K562 (cell line): ENCODE results near the gene SLC7A11. TPM values are rescaled to one million over a fixed set of nuclear protein-coding genes. Genes with fewer than 3 reads are reported as not detected.

Experiments used
- ATAC-seq: fragments of 200-7000 bp; cut with Tn5 transposase; 3 replicates; pipeline ENCODE4 v1.9.1; 2020; ENCODE audit warnings: moderate library complexity
- BruUV-seq: library from RNA; stranded (reverse); fragments of 400-500 nt; replicated peaks from 2 replicates; lab custom pipeline; 2021; lab: Mats Ljungman, UMichigan
- CTCF ChIA-PET: fragments of 300-600 bp; formaldehyde crosslinking; extraction: SDS; loops from one replicate; lab custom pipeline; 2021; ENCODE audit warnings: low intra/inter-chr PET ratio; lab: Yijun Ruan, JAX
- POLR2A ChIA-PET: fragments of 300-600, 350-650 bp; sonication (Branson Sonifier 250); formaldehyde crosslinking; extraction: SDS; loops from one replicate; lab custom pipeline; 2021; ENCODE audit warnings: antibody characterized with exemption, inconsistent platforms; lab: Yijun Ruan, JAX
- DNase-seq, 4 experiments: peaks; one replicate each; pipeline versions ENCODE4 v3.0.0 to v3.0.0-alpha.2; 2011 to 2018; ENCODE audit warnings: low spot score in 3 of 4, mixed read lengths in 3 of 4; ENCODE audit errors: extremely low read depth in 1 of 4
- FAIRE-seq: peaks from 2 replicates; lab custom pipeline; 2011; peaks lifted over from hg19 to GRCh38; lab: Jason Lieb, UNC
- H2AFZ ChIP-seq: 2 replicates; pipeline ENCODE4 v1.6.0; 2011; ENCODE audit warnings: low read depth, low read length, control low read depth, inconsistent platforms
- H3K27ac ChIP-seq: fragments of 200-600 bp; 3 replicates; pipeline ENCODE4 v1.8.0; 2011; ENCODE audit warnings: low read depth, mild to moderate bottlenecking, control low read depth, inconsistent platforms, low read length, moderate library complexity, mixed read lengths; ENCODE audit errors: extremely low read depth
- H3K27me3 ChIP-seq, 2 experiments: fragments of 300-600 bp in 1 of 2; 2 replicates in 1 of 2; 3 replicates in 1 of 2; pipeline versions ENCODE4 v1.6.0 to v1.8.0; 2011; ENCODE audit warnings: inconsistent platforms in 2 of 2, low read length in 2 of 2, mild to moderate bottlenecking in 1 of 2, mixed read lengths in 1 of 2, moderate library complexity in 1 of 2; ENCODE audit not compliant: control insufficient read depth in 2 of 2, insufficient read depth in 2 of 2
- H3K36me3 ChIP-seq: fragments of 300-600 bp; 3 replicates; pipeline ENCODE4 v1.8.0; 2011; ENCODE audit warnings: mild to moderate bottlenecking, low read length, inconsistent platforms; ENCODE audit not compliant: control insufficient read depth, insufficient read depth
- H3K4me1 ChIP-seq, 2 experiments: fragments of 200-600 bp in 1 of 2; replicated peaks in 1 of 2; 2 replicates in 1 of 2; 3 replicates in 1 of 2; pipeline versions ENCODE4 v1.5.1 to v1.8.0; 2011; ENCODE audit warnings: inconsistent platforms in 2 of 2, low read length in 2 of 2, mild to moderate bottlenecking in 1 of 2, mixed read lengths in 1 of 2, moderate library complexity in 1 of 2; ENCODE audit not compliant: control insufficient read depth in 2 of 2, insufficient read depth in 2 of 2
- H3K4me2 ChIP-seq: 2 replicates; pipeline ENCODE4 v1.6.1; 2011; ENCODE audit warnings: low read length, control low read depth, inconsistent platforms, mixed read lengths; ENCODE audit not compliant: insufficient read depth
- H3K4me3 ChIP-seq: fragments of 200-600 bp; sonication (generic), shearing (Covaris generic); 2 replicates; pipeline ENCODE4 v1.5.1; 2016; ENCODE audit warnings: control low read depth, inconsistent platforms
- H3K79me2 ChIP-seq: fragments of 200-600 bp; 3 replicates; pipeline ENCODE4 v1.8.0; 2011; ENCODE audit warnings: low read length, inconsistent platforms; ENCODE audit not compliant: control insufficient read depth, insufficient read depth
- H3K9ac ChIP-seq, 2 experiments: 2 replicates each; pipeline versions ENCODE4 v1.6.0 to v1.6.1; 2011; ENCODE audit warnings: low read depth in 2 of 2, low read length in 2 of 2, control low read depth in 1 of 2, inconsistent platforms in 1 of 2, mild to moderate bottlenecking in 1 of 2, mixed read lengths in 1 of 2; ENCODE audit not compliant: insufficient read depth in 1 of 2
- H3K9me1 ChIP-seq: one replicate; pipeline ENCODE4 v1.6.0; 2011; ENCODE audit warnings: inconsistent platforms, mild to moderate bottlenecking, low read length, moderate library complexity; ENCODE audit not compliant: control insufficient read depth, insufficient read depth
- H3K9me3 ChIP-seq: replicated peaks from 2 replicates; pipeline ENCODE4 v1.5.1; 2011; ENCODE audit warnings: low read depth, low read length, inconsistent platforms; ENCODE audit not compliant: control insufficient read depth, insufficient read depth
- H4K20me1 ChIP-seq: replicated peaks from 2 replicates; pipeline ENCODE4 v1.6.1; 2011; ENCODE audit warnings: low read length, inconsistent platforms, mixed read lengths; ENCODE audit not compliant: control insufficient read depth, insufficient read depth
- CEBPG ChIP-seq, 3 experiments: fragments of 200-800 bp in 1 of 3; sonication (Bioruptor generic) in 1 of 3; sonication (generic) in 1 of 3; formaldehyde crosslinking in 1 of 3; IDR thresholded peaks in 2 of 3; conservative IDR thresholded peaks in 1 of 3; 2 replicates each; pipeline versions ENCODE4 v1.6.1 to v1.8.0; 2016 to 2022; ENCODE audit warnings: missing compliant biosample characterization in 2 of 3, missing genetic modification characterization in 2 of 3, mild to moderate bottlenecking in 1 of 3, missing genetic modification reagents in 1 of 3
- ETS1 ChIP-seq: conservative IDR thresholded peaks from 2 replicates; pipeline ENCODE4 v1.6.1; 2011; ENCODE audit warnings: low read depth, mild to moderate bottlenecking, low read length; ENCODE audit not compliant: control insufficient read depth
- GABPB1 ChIP-seq: sonication (generic); formaldehyde crosslinking; IDR thresholded peaks from 2 replicates; pipeline ENCODE4 v1.8.0; 2022; ENCODE audit warnings: mild to moderate bottlenecking, missing genetic modification reagents
- HDAC1 ChIP-seq, 2 experiments: fragments of 450-650 bp; IDR thresholded peaks; 2 replicates each; pipeline ENCODE4 v1.6.1; 2016 to 2017; ENCODE audit warnings: inconsistent platforms in 1 of 2, mild to moderate bottlenecking in 1 of 2, moderate library complexity in 1 of 2
- KLF10 ChIP-seq: fragments of 250-450 bp; sonication (Bioruptor Pico); IDR thresholded peaks from 2 replicates; pipeline ENCODE4 v1.6.1; 2021; ENCODE audit warnings: matching md5 sums
- MAFG ChIP-seq: fragments of 450-650 bp; conservative IDR thresholded peaks from 2 replicates; pipeline ENCODE4 v1.6.1; 2016; ENCODE audit warnings: missing genetic modification characterization, missing compliant biosample characterization
- MXD1 ChIP-seq: fragments of 250-450 bp; sonication (Bioruptor Pico); IDR thresholded peaks from 2 replicates; pipeline ENCODE4 v1.8.0; 2021; ENCODE audit warnings: borderline replicate concordance, mild to moderate bottlenecking, moderate library complexity; ENCODE audit not compliant: poor library complexity, severe bottlenecking
- NCOR1 ChIP-seq: fragments of 450-650 bp; IDR thresholded peaks from 2 replicates; pipeline ENCODE4 v1.6.1; 2016; ENCODE audit warnings: mild to moderate bottlenecking, moderate library complexity
- NFXL1 ChIP-seq: fragments of 450-650 bp; formaldehyde crosslinking; IDR thresholded peaks from 2 replicates; pipeline ENCODE4 v1.4.0; 2021; ENCODE audit warnings: mild to moderate bottlenecking
- SP2 ChIP-seq: IDR thresholded peaks from 2 replicates; pipeline ENCODE4 v1.6.1; 2011; ENCODE audit warnings: mild to moderate bottlenecking, low read depth, low read length, moderate library complexity; ENCODE audit not compliant: poor library complexity, severe bottlenecking; ENCODE audit errors: extremely low read depth
- TAF1 ChIP-seq: IDR thresholded peaks from 2 replicates; pipeline ENCODE4 v1.6.1; 2011; ENCODE audit warnings: mild to moderate bottlenecking, low read length, moderate library complexity; ENCODE audit not compliant: insufficient read depth, control insufficient read depth, severe bottlenecking; ENCODE audit errors: extremely low read depth
- TBL1XR1 ChIP-seq, 2 experiments: IDR thresholded peaks; 2 replicates each; pipeline ENCODE4 v1.6.1; 2012; ENCODE audit warnings: improper control_type of control experiment in 2 of 2, low read length in 2 of 2, mild to moderate bottlenecking in 1 of 2
- YBX1 ChIP-seq: fragments of 450-650 bp; IDR thresholded peaks from 2 replicates; pipeline ENCODE4 v1.7.1; 2016; ENCODE audit warnings: mild to moderate bottlenecking
- ZFP1 ChIP-seq: fragments of 450-650 bp; formaldehyde crosslinking; IDR thresholded peaks from 2 replicates; pipeline ENCODE4 v1.4.0; 2020; ENCODE audit warnings: mild to moderate bottlenecking, mixed read lengths
- ZFPM2 ChIP-seq: fragments of 250-450 bp; sonication (Bioruptor Pico); IDR thresholded peaks from 2 replicates; pipeline ENCODE4 v1.5.1; 2022; ENCODE audit warnings: mild to moderate bottlenecking
- ZNF75A ChIP-seq: fragments of 450-650 bp; formaldehyde crosslinking; IDR thresholded peaks from 2 replicates; pipeline ENCODE4 v1.4.0; 2020; ENCODE audit warnings: mild to moderate bottlenecking
- WGBS: fragments of 100-300 bp; shearing (Covaris generic); methylation state at CpG from one replicate; pipeline ENCODE4 v1.1.6; 2016; ENCODE audit warnings: low coverage, mixed read lengths; ENCODE audit not compliant: insufficient coverage; ENCODE audit errors: missing lambda C conversion rate; 5-methylcytosine and 5-hydroxymethylcytosine counted together
- in situ Hi-C: fragments of 300-500 bp; cut with MboI; formaldehyde crosslinking; loops from 4 replicates; pipeline ENCODE4 v1.15.0; 2018; ENCODE audit warnings: inconsistent platforms, mixed read lengths
- intact Hi-C: fragments of 100-400 bp; cut with micrococcal nuclease; formaldehyde crosslinking; loops from 2 replicates; pipeline ENCODE4 v1.14.2; 2022
- polyA plus RNA-seq, 8 experiments: library from polyadenylated mRNA; depleted of rRNA in 4 of 8; stranded (reverse) in 5 of 8; unstranded in 3 of 8; fragments of >200 nt; fragmentation: Nextera tagmentation in 2 of 8; fragmentation: Illumina TruSeq in 1 of 8; extraction: Ambion mirVana in 2 of 8; extraction: Trizol in 1 of 8; gene quantifications; 2 replicates each; pipeline versions ENCODE4 v1.2.1 to v1.2.3, GENCODE V29; 2011 to 2014; ENCODE audit warnings: inconsistent platforms in 1 of 8, missing spikeins in 1 of 8
- total RNA-seq, 7 experiments: library from RNA; depleted of rRNA in 6 of 7; stranded (reverse); fragments of >200 nt in 6 of 7; fragmentation: Illumina TruSeq in 2 of 7; extraction: Trizol in 2 of 7; gene quantifications; 2 replicates each; pipeline versions ENCODE4 v1.2.1 to v1.2.3, GENCODE V29; 2011 to 2021; ENCODE audit warnings: low replicate concordance in 1 of 7
- TF ChIP-seq, protein P1 (sequence below): sonication (generic); formaldehyde crosslinking; IDR thresholded peaks from 2 replicates; pipeline ENCODE4 v1.8.1; 2023; ENCODE audit warnings: missing genetic modification reagents, mild to moderate bottlenecking, borderline replicate concordance

Gene SLC7A11
- total and polyA plus RNA-seq, 9 of the 15 experiments (the other 6 are each of a cell fraction or from before 2014, with no cell fraction given) = 4.5 to 26.1 (median 13.5) TPM

DNA sequence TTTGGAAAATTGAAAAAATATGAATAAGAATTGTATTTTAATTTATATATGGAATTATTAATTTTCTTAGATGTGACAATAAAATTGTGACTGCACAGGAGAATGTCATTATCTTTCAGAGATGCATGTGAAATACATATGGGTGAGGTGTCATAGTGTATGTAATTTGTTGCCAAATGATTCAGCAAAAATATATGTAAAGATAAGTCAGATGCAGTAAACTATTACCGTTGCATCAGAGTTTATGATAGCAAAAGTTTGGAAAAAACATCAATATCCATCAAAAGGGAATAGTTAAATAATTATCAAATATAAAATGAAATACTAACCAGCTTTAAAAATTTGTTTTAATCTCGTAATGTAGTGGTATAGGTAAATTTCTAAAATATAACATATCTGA is 10.4 kb upstream of the SLC7A11 start:
- Histone ChIP-seq H3K4me2 (no peak overlapping the region), H3K9me1 (no peaks in the 10 kb centered on the region), H2AFZ (no peak overlapping the region), H3K4me1 (no peaks in the 10 kb centered on the region; a peak in 1 of 5 replicates), H3K9ac (no peak overlapping the region), H3K27me3 (no peaks in the 10 kb centered on the region), H3K27ac (no peak overlapping the region), H3K4me3 (no peak overlapping the region), H4K20me1 (no peaks in the 10 kb centered on the region), H3K9me3 (no peaks in the 10 kb centered on the region), H3K36me3 (no peaks in the 10 kb centered on the region), H3K79me2 (no peaks in the 10 kb centered on the region)
- WGBS = 37% methylated on average over 2 of the region's 2 CpGs
- intact Hi-C loops = no loop called here
- FAIRE-seq (peak; percentile 35), ATAC-seq (peak; percentile 67), DNase-seq (no peak)
- BruUV-seq = no TSS peak
- in situ Hi-C loops = no loop called here
- ChIA-PET POLR2A (no interaction called here), CTCF (interaction anchor here (0.7 kb wide), 1 partner anchor 15 kb away, joined by 3 read pairs; no protein-coding TSS in a partner anchor)
- TF ChIP-seq MAFG (tag) (peak; percentile 90), ZFPM2 (no peak), CEBPG (CRISPR knock-in tag; IDR thresholded peaks at IDR 0.05) (no peak), CEBPG (tag; conservative IDR thresholded peaks at IDR 0.05 in 1 of 2, IDR thresholded peaks at IDR 0.05 in 1 of 2) (peak; percentile 57 to 73; a peak in 3 of 4 replicates), GABPB1 (CRISPR knock-in tag) (no peak), ETS1 (no peak), KLF10 (no peak), YBX1 (no peak), MXD1 (no peak), ZFP1 (CRISPR knock-in tag) (no peak), NFXL1 (CRISPR knock-in tag) (no peak), NCOR1 (no peak), SP2 (no peak), HDAC1 (IDR thresholded peaks at IDR 0.05) (no peak), TBL1XR1 (IDR thresholded peaks at IDR 0.05; ENCODE audit: low read length in 2 of 2) (no peak), TAF1 (no peak), ZNF75A (CRISPR knock-in tag) (no peak)
- TF ChIP-seq, protein P1, sequence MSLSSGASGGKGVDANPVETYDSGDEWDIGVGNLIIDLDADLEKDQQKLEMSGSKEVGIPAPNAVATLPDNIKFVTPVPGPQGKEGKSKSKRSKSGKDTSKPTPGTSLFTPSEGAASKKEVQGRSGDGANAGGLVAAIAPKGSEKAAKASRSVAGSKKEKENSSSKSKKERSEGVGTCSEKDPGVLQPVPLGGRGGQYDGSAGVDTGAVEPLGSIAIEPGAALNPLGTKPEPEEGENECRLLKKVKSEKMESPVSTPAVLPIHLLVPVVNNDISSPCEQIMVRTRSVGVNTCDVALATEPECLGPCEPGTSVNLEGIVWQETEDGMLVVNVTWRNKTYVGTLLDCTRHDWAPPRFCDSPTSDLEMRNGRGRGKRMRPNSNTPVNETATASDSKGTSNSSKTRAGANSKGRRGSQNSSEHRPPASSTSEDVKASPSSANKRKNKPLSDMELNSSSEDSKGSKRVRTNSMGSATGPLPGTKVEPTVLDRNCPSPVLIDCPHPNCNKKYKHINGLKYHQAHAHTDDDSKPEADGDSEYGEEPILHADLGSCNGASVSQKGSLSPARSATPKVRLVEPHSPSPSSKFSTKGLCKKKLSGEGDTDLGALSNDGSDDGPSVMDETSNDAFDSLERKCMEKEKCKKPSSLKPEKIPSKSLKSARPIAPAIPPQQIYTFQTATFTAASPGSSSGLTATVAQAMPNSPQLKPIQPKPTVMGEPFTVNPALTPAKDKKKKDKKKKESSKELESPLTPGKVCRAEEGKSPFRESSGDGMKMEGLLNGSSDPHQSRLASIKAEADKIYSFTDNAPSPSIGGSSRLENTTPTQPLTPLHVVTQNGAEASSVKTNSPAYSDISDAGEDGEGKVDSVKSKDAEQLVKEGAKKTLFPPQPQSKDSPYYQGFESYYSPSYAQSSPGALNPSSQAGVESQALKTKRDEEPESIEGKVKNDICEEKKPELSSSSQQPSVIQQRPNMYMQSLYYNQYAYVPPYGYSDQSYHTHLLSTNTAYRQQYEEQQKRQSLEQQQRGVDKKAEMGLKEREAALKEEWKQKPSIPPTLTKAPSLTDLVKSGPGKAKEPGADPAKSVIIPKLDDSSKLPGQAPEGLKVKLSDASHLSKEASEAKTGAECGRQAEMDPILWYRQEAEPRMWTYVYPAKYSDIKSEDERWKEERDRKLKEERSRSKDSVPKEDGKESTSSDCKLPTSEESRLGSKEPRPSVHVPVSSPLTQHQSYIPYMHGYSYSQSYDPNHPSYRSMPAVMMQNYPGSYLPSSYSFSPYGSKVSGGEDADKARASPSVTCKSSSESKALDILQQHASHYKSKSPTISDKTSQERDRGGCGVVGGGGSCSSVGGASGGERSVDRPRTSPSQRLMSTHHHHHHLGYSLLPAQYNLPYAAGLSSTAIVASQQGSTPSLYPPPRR (CRISPR knock-in tag) = no peak
